C4-2B (cell line): Measurements from ENCODE around the gene MGARP.

Experiments used
- H3K27ac ChIP-seq: fragments of 450-650 bp; 2 replicates; pipeline ENCODE4 v1.5.1; 2017
- ZFX ChIP-seq: fragments of 450-650 bp; IDR thresholded peaks from 2 replicates; pipeline ENCODE4 v1.6.1; 2017
- TF ChIP-seq, protein P1 (sequence below): fragments of 450-650 bp; conservative IDR thresholded peaks from 2 replicates; pipeline ENCODE4 v1.5.1; 2017; ENCODE audit warnings: mild to moderate bottlenecking

The MGARP gene

DNA sequence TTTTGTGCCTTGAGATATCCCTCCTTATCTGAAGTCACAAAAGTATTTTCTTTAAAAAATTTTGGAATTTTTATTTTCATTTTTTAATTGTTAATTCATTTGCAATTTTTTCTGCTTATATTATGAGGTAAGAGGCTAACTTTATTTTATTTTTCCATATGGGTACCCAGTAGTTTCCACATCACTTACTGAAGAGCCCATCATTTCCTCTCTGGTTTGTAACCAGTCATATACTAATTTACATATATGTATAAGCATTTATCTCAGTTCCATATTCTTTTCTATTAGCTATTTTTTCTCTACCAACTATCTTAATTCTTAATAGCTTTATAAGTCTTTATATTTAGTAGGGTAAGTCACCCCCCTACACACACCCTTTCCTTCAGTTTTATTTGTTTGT lies 27.0 kb downstream of the MGARP start:
- TF ChIP-seq, protein P1, sequence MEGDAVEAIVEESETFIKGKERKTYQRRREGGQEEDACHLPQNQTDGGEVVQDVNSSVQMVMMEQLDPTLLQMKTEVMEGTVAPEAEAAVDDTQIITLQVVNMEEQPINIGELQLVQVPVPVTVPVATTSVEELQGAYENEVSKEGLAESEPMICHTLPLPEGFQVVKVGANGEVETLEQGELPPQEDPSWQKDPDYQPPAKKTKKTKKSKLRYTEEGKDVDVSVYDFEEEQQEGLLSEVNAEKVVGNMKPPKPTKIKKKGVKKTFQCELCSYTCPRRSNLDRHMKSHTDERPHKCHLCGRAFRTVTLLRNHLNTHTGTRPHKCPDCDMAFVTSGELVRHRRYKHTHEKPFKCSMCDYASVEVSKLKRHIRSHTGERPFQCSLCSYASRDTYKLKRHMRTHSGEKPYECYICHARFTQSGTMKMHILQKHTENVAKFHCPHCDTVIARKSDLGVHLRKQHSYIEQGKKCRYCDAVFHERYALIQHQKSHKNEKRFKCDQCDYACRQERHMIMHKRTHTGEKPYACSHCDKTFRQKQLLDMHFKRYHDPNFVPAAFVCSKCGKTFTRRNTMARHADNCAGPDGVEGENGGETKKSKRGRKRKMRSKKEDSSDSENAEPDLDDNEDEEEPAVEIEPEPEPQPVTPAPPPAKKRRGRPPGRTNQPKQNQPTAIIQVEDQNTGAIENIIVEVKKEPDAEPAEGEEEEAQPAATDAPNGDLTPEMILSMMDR, result no peak
- no peak for TF ChIP-seq ZFX
- no peak overlapping the region for H3K27ac ChIP-seq

DNA sequence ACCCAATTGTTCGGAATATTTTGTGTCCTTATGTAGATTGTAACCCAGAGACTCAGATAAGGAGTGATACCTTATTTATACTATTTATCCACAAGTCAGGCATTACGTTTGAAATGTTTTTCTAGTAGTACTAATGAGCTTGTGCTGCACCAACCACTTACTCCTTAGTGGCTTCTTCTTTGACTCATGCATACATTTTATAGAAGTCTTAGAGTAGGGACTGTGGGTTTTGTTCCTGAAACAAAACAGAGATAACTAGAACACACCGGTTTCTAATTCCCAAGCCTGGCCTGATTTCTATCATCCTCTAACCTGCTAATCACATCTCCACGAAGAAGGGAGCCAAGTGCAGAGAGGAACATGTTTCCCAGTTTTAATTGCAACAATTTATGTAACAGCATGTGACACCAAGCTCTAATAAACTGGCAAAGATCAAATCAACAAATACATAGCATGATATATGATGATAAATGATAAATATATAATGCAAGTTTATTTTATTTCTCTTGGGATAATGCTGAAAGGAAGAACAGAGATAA lies 32.3 kb downstream of the MGARP start:
- TF ChIP-seq, protein P1, result no peak
- TF ChIP-seq ZFX, result no peak

GRCh38 chr4:139247241-139247640 lies 32.8 kb downstream of the MGARP start:
- H3K27ac ChIP-seq, result no peak overlapping the region
- TF ChIP-seq, protein P1, result no peak
- TF ChIP-seq ZFX, result no peak

More for the DNA sequence above, 32.3 kb downstream of the MGARP start:
- no peak overlapping the region for H3K27ac ChIP-seq

DNA sequence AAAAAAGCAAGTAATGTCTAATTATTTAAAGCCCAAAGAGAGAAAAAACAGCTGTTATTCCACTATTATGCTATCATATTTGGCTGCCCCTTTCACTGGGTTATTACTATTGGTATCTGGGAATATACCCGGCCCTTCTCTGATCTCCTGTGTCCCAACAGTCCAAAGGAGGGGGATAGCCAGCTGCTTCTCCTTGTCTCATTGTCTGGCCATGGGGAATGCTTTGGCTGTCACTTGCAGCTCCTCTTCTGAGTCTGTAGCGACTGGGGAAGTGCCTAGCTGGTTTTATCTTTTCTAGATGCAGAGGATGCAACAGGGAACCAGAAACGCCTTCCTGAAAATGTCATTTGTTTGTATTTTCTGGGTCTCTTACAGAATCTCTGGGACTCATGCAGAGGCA lies 33.9 kb downstream of the MGARP start:
- no peak overlapping the region for H3K27ac ChIP-seq
- TF ChIP-seq ZFX, result no peak
- TF ChIP-seq, protein P1, result no peak

GRCh38 chr4:139245590-139245989 lies 34.4 kb downstream of the MGARP start:
- no peak overlapping the region for H3K27ac ChIP-seq
- no peak for TF ChIP-seq ZFX
- TF ChIP-seq, protein P1, result no peak

GRCh38 chr4:139243448-139244365 lies 36.3 kb downstream of the MGARP start:
- TF ChIP-seq, protein P1, result no peak
- TF ChIP-seq ZFX, result no peak
- H3K27ac ChIP-seq, result no peak overlapping the region

DNA sequence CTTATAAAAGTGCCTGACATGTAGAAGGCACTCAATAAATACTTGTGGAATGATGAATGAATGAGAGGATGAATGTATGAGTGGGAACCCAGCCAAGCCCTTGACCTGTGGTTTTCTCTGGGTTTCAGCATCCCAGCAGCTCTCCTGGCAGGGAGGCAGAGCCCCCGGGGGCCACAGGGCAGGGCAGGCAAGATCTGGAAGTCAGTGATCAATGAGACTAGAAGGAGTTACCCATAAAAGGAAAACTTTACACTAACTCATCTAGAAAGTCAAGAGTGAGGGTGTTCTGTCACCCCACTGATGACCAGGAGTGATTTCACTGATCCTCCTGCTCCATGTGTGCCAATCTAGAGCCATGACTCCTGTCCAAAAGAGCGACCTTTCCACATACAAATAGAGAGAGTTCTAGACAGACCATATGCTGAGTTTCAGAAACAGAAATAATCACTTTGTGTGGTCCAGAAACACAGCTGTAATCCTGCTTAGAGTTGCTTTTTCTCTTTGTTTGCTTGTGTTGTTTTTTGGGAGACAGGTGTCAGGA lies 37.4 kb downstream of the MGARP start:
- no peak overlapping the region for H3K27ac ChIP-seq
- TF ChIP-seq, protein P1, result no peak
- no peak for TF ChIP-seq ZFX
